HG02623 (cell line): ENCODE measurements around the gene OR3A1.
"Not testable (repeated sequence)": the region's sequence is repeated elsewhere in the genome, so short reads cannot be mapped to it uniquely, and the experiment has no call there.

ENCODE experiments used
- ATAC-seq: cut with Tn5 transposase; IDR thresholded peaks from one replicate; pipeline ENCODE4 v1.9.1; 2021; ENCODE audit warnings: moderate library complexity; ENCODE audit not compliant: unreplicated experiment

OR3A1 gene, protein sequence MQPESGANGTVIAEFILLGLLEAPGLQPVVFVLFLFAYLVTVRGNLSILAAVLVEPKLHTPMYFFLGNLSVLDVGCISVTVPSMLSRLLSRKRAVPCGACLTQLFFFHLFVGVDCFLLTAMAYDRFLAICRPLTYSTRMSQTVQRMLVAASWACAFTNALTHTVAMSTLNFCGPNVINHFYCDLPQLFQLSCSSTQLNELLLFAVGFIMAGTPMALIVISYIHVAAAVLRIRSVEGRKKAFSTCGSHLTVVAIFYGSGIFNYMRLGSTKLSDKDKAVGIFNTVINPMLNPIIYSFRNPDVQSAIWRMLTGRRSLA

DNA sequence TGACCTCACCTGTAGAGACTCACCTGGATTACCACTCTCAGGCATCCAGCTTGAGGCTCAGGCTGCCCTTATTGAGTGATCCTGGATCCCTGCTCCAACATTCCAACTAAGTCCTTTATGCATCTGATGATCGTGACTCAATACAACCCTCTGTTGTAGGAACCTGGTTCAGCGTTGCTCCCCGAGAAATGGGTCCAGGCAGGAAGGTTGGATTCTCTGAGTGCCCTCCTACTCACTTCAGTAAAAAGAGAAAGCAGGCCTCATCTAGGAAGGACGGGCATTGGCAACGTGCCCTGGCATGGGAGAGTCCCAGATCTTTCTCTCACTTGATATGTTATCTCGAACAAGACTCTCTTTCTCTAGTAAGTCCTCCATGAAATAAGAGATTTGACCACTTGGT, at the start of gene OR3A1:
Gene OR3A1, minus strand, starts transcription at position 101 of the 400 bp plus-strand sequence. CDS start 5,778 bp downstream, outside the sequence.
- no peak for ATAC-seq

DNA sequence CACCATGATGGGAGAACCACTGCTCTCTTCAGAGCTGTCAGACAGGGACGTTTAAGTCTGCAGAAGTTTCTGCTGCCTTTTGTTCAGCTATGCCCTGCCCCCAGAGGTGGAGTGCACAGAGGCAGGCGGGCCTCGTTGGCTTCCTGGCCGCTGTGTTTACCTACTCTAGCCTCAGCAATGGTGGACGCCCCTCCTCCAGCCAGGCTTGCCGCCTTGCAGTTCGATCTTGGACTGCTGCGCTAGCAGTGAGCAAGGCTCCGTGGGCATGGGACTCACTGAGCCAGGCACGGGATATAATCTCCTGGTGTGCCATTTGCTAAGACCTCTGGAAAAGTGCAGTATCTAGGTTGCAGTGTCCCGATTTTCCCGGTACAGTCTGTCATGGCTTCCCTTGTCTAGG, 44.6 kb upstream of the OR3A1 start:
- not testable (repeated sequence) for ATAC-seq

DNA sequence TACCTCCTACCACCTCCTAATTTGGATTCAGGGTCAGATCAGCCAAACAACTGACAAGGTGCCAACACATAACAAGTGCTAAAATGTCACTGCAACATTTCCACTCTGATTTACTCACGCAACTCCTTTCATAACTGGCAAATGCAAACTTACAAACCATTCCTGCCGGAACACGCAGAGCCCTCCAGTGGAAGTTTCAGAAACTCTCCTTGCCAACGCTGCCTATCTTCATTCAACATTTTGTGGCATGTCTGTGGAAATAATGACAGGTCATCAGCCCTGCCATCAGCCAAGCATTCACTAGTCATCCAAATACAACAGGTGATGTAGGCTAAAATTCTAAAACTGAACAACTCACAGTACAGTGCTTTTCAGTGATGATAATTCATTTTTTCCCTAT, 37.7 kb upstream of the OR3A1 start:
- no peak for ATAC-seq

DNA sequence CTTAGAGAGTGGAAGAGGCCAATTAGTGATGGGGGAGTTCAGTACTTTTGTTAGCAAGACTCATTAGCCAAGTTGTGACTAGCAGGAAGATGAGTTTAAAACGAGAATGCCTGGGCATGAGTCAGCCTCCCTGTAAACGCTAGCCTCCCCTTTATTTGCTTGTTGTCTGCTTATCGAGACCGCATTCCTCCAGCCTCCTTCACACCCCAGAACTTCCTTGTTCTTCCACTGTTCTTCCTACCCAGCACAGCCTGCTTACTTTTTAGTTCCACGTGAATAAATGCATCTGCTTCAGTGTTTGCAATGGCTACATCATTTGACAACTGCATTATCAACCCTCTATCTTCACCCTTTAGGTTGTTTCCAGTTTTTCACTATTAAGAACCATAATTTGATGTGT, 20.2 kb upstream of the OR3A1 start:
- no peak for ATAC-seq

DNA sequence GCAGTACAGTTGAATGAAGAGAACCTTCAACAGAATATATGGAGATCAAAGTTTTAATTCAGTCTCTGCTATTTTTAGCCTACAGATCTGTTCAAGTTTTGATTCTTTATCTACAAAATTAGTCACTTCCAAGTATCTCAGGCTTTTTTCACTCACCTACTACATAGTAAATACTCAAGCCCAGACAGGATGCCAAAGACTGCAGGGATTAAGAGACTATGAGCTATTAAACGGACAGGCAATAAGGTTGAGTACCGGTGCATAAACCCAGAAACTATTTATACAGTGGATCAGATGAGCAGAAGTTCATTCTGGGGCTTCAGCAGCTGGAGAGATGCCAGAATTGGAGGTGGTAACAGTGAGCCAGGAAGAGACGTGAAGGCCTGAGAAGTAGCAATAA, 18.7 kb upstream of the OR3A1 start:
- ATAC-seq = no peak

DNA sequence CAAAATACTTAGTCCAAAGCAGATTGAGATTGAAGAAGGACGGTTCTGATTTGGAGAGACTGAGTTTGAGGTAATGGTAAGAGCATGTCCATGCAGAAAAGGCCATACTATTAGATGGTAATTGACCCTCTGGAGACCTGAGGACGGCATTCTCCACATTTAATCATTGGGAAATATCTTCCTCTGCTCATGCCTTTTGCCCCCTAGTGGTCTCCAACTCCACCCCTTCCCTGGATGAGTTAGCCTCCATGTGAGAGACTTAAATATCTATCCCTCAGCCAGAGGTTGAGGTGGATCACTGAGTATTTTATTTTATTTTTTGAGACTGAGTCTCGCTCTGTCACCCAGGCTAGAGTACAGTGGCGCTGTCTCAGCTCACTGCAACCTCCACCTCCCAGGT, 10.4 kb upstream of the OR3A1 start:
- ATAC-seq = no peak

DNA sequence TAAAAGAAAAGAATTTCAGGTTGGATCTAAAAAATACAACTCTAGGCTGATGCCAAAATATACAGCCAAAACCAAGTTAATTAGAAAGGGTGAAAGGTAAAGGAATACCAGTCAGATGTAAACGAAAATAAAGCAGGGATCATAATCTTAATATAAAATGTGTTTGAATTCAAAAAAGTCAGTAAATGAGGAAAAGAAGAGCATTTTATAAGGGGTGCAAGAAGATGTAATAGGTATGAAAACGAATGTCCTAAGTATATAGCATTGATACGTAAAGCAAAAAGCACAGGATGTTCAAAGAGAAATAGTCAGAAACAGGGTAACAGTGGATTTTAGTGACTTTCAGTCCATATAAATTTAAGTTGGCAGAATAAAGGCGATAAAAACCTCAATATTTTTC, 2.5 kb downstream of the OR3A1 start:
- no peak for ATAC-seq

DNA sequence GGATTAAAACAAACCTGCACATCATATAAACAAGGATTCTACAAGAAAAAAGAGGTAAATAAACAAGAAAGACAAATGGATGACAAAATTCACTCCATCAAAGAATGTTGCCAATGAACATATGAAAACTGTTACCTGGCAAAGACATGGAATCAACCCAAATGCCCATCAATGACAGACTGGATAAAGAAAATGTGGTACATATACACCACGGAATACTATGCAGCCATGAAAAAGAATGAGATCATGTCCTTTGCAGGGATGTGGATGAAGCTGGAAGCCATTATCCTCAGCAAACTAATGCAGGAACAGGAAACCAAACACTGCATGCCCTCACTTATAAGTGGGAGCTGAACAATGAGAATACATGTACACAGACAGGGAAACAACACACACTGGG, 4.6 kb downstream of the OR3A1 start:
- ATAC-seq = not testable (repeated sequence)

DNA sequence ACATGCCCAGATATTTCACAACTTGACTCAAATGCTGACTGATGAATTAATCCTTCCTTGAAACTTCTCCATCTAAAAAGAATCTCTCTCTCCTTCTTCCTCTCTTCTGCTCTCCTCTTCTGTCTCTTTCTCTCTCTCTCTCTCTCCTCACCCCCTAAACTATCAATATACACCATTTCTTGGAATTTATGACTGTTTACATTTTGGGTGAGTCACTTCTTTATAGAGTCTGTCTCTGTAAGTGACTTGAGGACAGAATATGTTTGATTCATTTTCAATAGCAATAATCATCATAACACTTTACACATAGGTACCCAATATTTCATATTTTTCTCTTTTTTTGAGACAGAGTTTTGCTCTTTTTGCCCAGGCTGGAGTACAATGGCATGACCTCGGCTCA, 15.3 kb downstream of the OR3A1 start:
- no peak for ATAC-seq

DNA sequence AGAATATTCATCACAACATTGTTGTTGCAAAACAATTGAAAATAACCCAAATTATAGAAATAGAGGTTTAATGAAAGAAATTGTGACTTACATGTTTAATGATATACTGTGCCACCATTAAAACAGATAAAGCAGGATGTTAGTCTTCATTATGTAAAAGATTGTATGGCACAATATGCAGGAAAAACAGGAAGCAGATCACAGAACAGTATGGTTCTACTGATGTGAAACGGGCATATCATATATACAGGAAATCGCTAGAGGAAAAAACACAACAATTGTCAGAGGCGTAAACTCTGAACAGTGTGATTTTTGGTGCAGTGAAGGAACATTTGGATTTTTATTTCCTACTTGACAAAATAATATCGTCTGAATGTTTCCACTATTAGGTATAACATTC, 22.0 kb downstream of the OR3A1 start:
- ATAC-seq = no peak

DNA sequence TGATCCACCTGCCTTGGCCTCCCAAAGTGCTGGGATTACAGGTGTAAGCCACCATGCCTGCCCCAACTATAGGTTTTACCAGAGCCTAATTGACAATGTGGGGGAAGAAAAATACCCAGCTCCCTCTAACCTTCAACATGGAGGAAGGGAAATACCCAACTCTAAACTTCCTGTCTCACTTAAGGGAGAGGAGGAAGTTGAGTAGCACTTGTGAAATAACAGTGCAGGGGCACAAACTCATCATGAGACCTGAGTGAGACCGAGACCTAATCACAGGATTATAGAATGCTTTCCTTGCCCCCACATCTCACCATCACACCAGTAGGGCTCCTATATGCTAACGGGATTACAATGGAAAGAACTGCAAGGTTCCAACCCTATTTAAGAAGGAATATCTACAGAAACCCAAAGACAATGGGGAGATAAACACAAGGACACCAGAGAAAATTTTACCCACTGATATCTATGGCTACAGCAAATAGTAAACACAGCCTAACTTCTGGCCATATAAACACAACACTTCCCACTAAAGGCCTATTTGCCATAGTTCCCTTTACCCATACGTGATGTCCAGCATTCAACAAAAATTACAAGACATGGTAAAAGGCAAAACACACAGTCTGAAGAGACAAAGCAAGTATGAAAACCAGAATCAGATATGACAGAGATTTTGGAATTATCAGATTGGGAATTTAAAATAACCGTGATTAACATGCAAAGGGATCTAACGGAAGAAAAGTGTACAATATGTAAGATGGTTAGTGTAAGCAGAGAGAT, 26.9 kb downstream of the OR3A1 start:
- ATAC-seq = no peak

DNA sequence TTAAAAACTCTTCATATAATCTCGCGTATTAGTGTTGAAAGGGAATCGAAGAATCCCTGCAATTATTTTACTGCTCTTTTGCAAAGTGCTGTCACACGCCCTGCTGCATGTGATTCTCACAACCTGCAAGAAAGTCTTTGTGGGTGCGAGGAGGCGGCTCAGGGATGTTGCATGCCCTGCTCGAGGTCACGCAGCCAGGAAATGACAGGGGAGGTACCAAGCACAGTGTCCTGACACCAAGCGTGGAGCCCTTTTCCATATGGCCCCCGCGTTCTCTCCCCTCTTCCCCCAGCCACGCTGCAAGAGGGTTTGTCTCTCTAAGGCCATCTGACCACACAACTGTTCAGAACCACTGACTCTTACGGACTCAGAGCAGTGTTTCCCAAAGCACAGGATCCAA, 37.6 kb downstream of the OR3A1 start:
- no peak for ATAC-seq

DNA sequence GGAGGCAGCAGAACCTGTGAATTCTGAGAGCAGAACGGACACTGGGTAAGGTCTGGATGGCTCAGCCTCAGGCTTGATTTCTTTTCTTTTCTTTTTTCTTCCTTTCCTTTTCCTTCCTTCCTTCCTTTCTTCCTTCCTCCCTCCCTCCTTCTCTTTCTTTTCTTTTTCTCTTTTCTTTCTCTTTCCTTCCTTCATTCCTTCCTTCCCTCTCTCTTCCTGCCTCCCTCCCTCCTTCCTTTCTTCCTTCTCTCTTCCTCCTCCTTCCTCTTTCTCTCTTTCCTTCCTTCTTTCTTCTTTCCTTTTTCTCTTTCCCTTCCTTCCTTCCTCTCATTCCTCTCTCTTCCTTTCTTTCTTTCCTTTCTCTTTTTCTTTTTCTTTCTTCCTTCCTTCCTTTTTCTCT, 38.0 kb downstream of the OR3A1 start:
- no peak for ATAC-seq

DNA sequence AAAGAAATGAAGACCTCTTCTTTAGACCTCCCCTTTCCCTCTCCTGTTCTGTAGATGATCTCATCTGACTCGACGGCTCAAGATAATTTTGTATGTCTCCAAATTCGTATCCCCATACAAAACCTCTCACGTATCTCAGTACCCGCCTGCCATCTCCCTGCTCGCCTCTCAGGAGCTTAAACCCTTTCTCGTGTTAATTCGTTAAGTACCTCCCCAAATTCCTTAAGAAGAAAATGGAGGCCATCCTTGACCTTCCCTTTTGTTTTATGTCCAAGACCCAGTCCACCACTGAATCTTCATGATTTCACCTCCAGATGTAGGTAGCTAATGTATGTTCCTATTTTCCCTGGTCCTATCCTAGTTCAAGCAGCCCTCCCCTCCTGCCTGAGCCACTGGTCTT, 41.6 kb downstream of the OR3A1 start:
- no peak for ATAC-seq

DNA sequence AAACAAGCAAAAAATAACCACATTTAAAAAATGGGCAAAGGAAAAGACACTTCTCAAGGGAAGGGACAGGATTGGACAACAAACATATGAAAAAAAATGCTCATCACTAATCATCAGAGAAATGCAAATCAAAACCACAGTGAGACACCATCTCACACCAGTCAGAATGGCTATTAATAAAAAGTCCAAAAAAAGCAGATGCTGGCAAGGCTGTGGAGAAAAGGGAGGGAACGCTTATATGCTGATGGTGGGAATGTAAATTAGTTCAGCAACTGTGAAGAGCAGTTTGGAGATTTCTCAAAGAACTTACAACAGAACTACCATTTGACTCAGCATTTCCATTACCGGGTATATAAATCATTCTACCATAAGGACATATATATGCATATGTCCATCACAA, 49.1 kb downstream of the OR3A1 start:
- not testable (repeated sequence) for ATAC-seq

DNA sequence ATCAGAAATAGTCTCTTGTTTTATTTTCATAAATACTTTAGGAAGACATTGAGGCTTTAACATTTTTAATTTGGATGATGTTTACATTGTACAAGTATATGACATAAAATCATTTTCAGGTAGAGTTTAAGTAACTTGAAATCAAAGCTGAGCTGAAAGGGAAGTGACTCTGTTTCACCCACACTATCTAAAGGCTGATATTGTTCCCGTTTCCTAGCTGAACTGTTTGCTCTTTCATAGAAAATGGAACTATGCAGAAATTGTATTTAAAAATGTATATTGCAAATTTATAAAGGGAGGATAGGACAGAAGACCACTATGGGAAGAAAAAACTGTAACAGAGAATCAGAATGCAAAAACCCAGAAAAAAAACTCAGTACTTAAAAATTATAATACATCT, 53.3 kb downstream of the OR3A1 start:
- not testable (repeated sequence) for ATAC-seq

DNA sequence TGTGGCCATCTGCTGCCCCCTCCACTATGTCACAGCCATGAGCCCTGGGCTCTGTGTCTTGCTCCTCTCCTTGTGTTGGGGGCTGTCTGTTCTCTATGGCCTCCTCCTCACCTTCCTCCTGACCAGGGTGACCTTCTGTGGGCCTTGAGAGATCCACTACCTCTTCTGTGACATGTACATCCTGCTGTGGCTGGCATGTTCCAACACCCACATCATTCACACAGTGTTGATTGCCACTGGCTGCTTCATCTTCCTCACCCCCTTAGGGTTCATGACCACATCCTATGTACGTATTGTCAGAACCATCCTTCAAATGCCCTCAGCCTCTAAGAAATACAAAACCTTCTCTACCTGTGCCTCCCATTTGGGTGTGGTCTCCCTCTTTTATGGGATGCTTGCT, 57.1 kb downstream of the OR3A1 start:
- not testable (repeated sequence) for ATAC-seq
